ENCODE data around the gene SLC19A2.
A peak's percentile ranks its signal among the peaks of the same experiment; 100 is the strongest.

SLC19A2 gene

DNA sequence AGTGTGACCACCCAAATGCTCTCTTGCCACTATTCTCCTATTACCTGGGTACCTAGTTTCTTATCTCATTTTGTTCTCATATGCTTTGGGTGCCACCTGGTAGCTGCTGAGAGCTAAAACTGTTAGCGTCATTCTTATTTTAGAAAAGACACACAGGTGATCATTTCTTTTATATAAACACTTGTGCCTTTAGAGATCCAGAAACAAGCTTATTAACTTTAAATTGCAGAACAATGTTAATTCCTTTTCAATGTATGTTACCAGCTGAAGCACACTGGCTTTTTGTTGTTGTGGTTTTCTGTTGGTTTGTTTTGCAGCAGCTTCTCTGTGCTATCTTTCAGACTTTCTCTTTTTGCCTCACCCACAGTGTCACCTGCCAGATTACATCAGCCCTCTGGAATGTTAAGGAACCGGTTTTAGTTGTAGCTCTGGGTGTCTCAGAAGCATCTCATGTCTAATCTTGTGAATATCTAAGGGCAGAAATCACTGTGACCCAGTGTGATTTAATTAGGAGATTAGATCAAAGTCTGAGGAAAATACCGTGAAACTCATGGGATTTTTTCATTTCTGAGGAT, 43.4 kb upstream of the SLC19A2 start:
- peak overlapping the region; percentile 74 for H3K27ac ChIP-seq (replicated peaks)
- peak in 1 of 2 experiments; percentile 29 for DNase-seq (ENCODE audit: low read depth in 1 of 2, low spot score in 1 of 2)
- TF ChIP-seq GABPA (IDR thresholded peaks at IDR 0.05; ENCODE audit: low read depth) (no peak), SPI1 (IDR thresholded peaks at IDR 0.05; ENCODE audit: borderline replicate concordance, low read depth) (no peak), POLR2AphosphoS5 (IDR thresholded peaks at IDR 0.05; ENCODE audit: low read depth) (no peak)
- TF ChIP-seq, protein P1, sequence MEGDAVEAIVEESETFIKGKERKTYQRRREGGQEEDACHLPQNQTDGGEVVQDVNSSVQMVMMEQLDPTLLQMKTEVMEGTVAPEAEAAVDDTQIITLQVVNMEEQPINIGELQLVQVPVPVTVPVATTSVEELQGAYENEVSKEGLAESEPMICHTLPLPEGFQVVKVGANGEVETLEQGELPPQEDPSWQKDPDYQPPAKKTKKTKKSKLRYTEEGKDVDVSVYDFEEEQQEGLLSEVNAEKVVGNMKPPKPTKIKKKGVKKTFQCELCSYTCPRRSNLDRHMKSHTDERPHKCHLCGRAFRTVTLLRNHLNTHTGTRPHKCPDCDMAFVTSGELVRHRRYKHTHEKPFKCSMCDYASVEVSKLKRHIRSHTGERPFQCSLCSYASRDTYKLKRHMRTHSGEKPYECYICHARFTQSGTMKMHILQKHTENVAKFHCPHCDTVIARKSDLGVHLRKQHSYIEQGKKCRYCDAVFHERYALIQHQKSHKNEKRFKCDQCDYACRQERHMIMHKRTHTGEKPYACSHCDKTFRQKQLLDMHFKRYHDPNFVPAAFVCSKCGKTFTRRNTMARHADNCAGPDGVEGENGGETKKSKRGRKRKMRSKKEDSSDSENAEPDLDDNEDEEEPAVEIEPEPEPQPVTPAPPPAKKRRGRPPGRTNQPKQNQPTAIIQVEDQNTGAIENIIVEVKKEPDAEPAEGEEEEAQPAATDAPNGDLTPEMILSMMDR (IDR thresholded peaks at IDR 0.05; ENCODE audit: insufficient read depth, low read length): no peak
- TF ChIP-seq, protein P2, sequence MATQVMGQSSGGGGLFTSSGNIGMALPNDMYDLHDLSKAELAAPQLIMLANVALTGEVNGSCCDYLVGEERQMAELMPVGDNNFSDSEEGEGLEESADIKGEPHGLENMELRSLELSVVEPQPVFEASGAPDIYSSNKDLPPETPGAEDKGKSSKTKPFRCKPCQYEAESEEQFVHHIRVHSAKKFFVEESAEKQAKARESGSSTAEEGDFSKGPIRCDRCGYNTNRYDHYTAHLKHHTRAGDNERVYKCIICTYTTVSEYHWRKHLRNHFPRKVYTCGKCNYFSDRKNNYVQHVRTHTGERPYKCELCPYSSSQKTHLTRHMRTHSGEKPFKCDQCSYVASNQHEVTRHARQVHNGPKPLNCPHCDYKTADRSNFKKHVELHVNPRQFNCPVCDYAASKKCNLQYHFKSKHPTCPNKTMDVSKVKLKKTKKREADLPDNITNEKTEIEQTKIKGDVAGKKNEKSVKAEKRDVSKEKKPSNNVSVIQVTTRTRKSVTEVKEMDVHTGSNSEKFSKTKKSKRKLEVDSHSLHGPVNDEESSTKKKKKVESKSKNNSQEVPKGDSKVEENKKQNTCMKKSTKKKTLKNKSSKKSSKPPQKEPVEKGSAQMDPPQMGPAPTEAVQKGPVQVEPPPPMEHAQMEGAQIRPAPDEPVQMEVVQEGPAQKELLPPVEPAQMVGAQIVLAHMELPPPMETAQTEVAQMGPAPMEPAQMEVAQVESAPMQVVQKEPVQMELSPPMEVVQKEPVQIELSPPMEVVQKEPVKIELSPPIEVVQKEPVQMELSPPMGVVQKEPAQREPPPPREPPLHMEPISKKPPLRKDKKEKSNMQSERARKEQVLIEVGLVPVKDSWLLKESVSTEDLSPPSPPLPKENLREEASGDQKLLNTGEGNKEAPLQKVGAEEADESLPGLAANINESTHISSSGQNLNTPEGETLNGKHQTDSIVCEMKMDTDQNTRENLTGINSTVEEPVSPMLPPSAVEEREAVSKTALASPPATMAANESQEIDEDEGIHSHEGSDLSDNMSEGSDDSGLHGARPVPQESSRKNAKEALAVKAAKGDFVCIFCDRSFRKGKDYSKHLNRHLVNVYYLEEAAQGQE (IDR thresholded peaks at IDR 0.05; ENCODE audit: insufficient replicate concordance, low read depth): no peak
- H3K27me3 ChIP-seq (ENCODE audit: insufficient read depth, poor library complexity, severe bottlenecking): no peaks in the 10 kb centered on the region
- no peak overlapping the region for H3K4me3 ChIP-seq (replicated peaks; ENCODE audit: insufficient read depth, low read length)

DNA sequence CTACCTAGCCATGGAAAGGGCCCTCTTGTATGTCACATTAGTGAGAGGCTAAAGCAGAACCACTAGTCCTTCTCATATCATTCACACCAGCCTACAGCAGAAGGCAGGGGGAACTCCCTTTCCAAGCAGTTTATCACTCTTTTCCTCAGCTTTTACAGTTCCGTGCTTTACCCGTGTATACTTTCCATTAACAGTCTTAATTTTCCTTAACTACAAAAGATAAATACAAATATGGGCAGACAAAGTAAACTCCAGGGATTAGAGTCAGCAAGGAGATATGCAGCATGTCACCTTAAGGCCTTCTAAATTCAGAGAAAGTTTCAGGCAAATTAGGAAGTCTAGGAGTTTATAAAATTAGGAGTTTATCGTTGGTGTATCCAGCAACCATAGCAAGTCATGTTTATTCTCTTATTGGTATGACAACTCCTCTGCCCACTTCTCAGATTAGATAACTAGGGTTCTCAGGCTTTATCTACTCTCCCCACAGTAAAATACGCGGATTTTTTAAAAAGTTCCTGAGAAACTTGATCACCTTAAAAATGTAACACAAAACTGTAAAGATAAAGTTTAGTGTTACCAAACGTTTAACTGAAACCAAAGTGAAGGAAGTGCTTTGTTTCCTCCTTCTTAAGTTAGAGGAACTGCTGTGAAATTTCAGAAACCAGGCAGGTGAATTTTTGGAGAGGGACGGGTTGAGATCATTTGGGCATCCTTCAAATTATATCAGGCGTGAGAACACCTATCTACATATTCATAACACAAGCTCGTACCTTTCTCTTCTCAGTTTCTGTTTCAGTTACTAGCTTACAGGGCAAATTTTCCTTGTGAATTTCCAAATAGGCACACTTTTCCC, 42.7 kb upstream of the SLC19A2 start:
- peak in 1 of 2 experiments; percentile 22 for DNase-seq (ENCODE audit: low read depth in 1 of 2, low spot score in 1 of 2)
- TF ChIP-seq, protein P1 (IDR thresholded peaks at IDR 0.05; ENCODE audit: insufficient read depth, low read length): no peak
- TF ChIP-seq SPI1 (IDR thresholded peaks at IDR 0.05; ENCODE audit: borderline replicate concordance, low read depth): peak; percentile 85
- no peak for TF ChIP-seq GABPA (IDR thresholded peaks at IDR 0.05; ENCODE audit: low read depth)
- TF ChIP-seq POLR2AphosphoS5 (IDR thresholded peaks at IDR 0.05; ENCODE audit: low read depth): no peak
- TF ChIP-seq, protein P2 (IDR thresholded peaks at IDR 0.05; ENCODE audit: insufficient replicate concordance, low read depth): no peak
- Histone ChIP-seq H3K4me3 (replicated peaks; ENCODE audit: insufficient read depth, low read length) (no peak overlapping the region), H3K27me3 (ENCODE audit: insufficient read depth, poor library complexity, severe bottlenecking) (no peaks in the 10 kb centered on the region), H3K27ac (replicated peaks) (peak overlapping the region; percentile 74)

DNA sequence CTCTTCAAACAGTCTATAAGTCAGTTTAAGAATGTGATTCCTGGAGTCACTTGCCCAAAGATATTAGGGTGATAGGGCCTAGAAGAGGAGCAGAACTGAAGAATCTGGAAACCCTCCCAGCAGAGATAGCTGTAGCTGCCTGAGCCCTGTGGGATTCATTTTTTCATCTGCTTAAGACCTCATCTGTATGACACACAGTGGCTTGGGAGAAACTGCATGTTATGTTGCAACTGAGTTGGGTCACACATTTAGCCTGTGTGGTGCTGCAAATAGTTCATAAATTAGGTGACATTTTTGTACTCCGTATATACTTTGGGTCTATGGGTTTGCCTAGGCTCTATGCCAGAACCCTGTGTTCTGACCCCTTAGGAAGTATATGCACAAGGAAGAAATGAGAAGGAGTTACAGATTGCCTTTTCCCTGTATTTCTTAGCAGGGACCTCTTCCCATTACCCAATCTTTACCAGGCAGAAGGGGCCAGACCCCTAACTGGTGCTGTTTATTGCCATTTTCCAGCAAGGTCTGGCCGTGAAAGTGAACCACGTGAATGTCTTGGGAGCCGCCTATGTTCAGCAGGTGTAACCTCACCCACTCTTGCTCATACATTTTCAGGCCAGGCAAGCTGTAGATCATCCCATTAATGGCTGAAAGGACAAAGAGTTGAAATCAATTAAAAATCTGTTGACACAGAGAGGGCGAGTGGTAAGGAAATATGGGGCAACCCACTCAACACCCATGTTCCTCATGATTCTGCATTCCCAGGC, 41.9 kb upstream of the SLC19A2 start:
- peak; percentile 35 to 70 for DNase-seq (ENCODE audit: low read depth in 1 of 2, low spot score in 1 of 2)
- TF ChIP-seq, protein P2 (IDR thresholded peaks at IDR 0.05; ENCODE audit: insufficient replicate concordance, low read depth): no peak
- TF ChIP-seq, protein P1 (IDR thresholded peaks at IDR 0.05; ENCODE audit: insufficient read depth, low read length): no peak
- TF ChIP-seq POLR2AphosphoS5 (IDR thresholded peaks at IDR 0.05; ENCODE audit: low read depth) (no peak), GABPA (IDR thresholded peaks at IDR 0.05; ENCODE audit: low read depth) (no peak)
- peak overlapping the region; percentile 74 for H3K27ac ChIP-seq (replicated peaks)
- H3K27me3 ChIP-seq (ENCODE audit: insufficient read depth, poor library complexity, severe bottlenecking): no peaks in the 10 kb centered on the region
- no peak overlapping the region for H3K4me3 ChIP-seq (replicated peaks; ENCODE audit: insufficient read depth, low read length)

All from HL-60 (cell line).